OCI-LY1 (cell line): ENCODE measurements around the gene HUNK.

Experiments
- H2AFZ ChIP-seq: fragments of 200-600 bp; sonication (generic), shearing (Covaris generic); 2 replicates; pipeline ENCODE4 v1.6.0; 2014; ENCODE audit warnings: antibody characterized with exemption, mild to moderate bottlenecking, low read length
- H3F3A ChIP-seq: fragments of 200-600 bp; sonication (generic), shearing (Covaris generic); 2 replicates; pipeline ENCODE4 v1.6.0; 2014; ENCODE audit warnings: mild to moderate bottlenecking, antibody characterized with exemption, low read length, moderate library complexity; ENCODE audit not compliant: insufficient read depth
- H3K27ac ChIP-seq: fragments of 200-600 bp; sonication (generic); 2 replicates; pipeline ENCODE4 v1.5.1; 2014; ENCODE audit warnings: low read length, mixed run types, mild to moderate bottlenecking, low read depth; ENCODE audit not compliant: poor library complexity, severe bottlenecking
- H3K27me3 ChIP-seq: fragments of 200-600 bp; sonication (generic); 2 replicates; pipeline ENCODE4 v1.6.0; 2014; ENCODE audit warnings: antibody characterized with exemption, mild to moderate bottlenecking, low read length, moderate library complexity; ENCODE audit not compliant: insufficient read depth
- H3K36me3 ChIP-seq: fragments of 200-600 bp; sonication (generic); 2 replicates; pipeline ENCODE4 v1.6.1; 2014; ENCODE audit warnings: mild to moderate bottlenecking, antibody characterized with exemption, low read length, moderate library complexity, mixed read lengths; ENCODE audit not compliant: insufficient read depth
- H3K4me1 ChIP-seq: fragments of 200-600 bp; sonication (generic); 2 replicates; pipeline ENCODE4 v1.5.1; 2014; ENCODE audit warnings: mild to moderate bottlenecking, low read length, moderate library complexity; ENCODE audit not compliant: insufficient read depth, severe bottlenecking
- H3K4me2 ChIP-seq: fragments of 200-600 bp; sonication (generic), shearing (Covaris generic); 2 replicates; pipeline ENCODE4 v1.6.1; 2014; ENCODE audit warnings: low read length
- H3K4me3 ChIP-seq: fragments of 200-600 bp; sonication (generic); 2 replicates; pipeline ENCODE4 v1.5.1; 2014; ENCODE audit warnings: low read length, low read depth, mild to moderate bottlenecking, mixed read lengths; ENCODE audit not compliant: poor library complexity, severe bottlenecking
- H3K79me2 ChIP-seq: fragments of 200-600 bp; shearing (Covaris generic); 2 replicates; pipeline ENCODE4 v1.6.1; 2016; ENCODE audit warnings: mixed run types, low read length, mixed read lengths; ENCODE audit not compliant: insufficient read depth
- H3K9ac ChIP-seq: fragments of 200-600 bp; sonication (generic), shearing (Covaris generic); 2 replicates; pipeline ENCODE4 v1.6.1; 2014; ENCODE audit warnings: mild to moderate bottlenecking, low read length, mixed read lengths
- H3K9me2 ChIP-seq: fragments of 200-600 bp; sonication (generic), shearing (Covaris generic); 2 replicates; pipeline ENCODE4 v1.6.1; 2014; ENCODE audit warnings: low read depth, mild to moderate bottlenecking, low read length, mixed read lengths
- H3K9me3 ChIP-seq: fragments of 200-600 bp; shearing (Covaris generic); 2 replicates; pipeline ENCODE4 v1.6.1; 2014; ENCODE audit warnings: low read length, mixed read lengths
- H4K20me1 ChIP-seq: fragments of 200-600 bp; sonication (generic), shearing (Covaris generic); 2 replicates; pipeline ENCODE4 v1.6.0; 2016; ENCODE audit warnings: mild to moderate bottlenecking, low read length; ENCODE audit not compliant: insufficient read depth
- CTCF ChIP-seq: fragments of 200-600 bp; sonication (generic), shearing (Covaris generic); IDR thresholded peaks from 2 replicates; pipeline ENCODE4 v1.5.1; 2017; ENCODE audit warnings: mild to moderate bottlenecking, antibody characterized with exemption, low read length, moderate library complexity, mixed read lengths
- EZH2 ChIP-seq: fragments of 200-600 bp; sonication (generic), shearing (Covaris generic); IDR thresholded peaks from 2 replicates; pipeline ENCODE4 v1.8.0; 2017; ENCODE audit warnings: borderline replicate concordance, mixed run types, mild to moderate bottlenecking, antibody characterized with exemption, low read length, moderate library complexity, mixed read lengths

HUNK gene

GRCh38 chr21:31930001-31930400, 57.2 kb downstream of the HUNK start:
- Histone ChIP-seq H4K20me1 (no peaks in the 10 kb centered on the region), H2AFZ (no peak overlapping the region), H3K9me3 (no peaks in the 10 kb centered on the region), H3K36me3 (no peaks in the 10 kb centered on the region), H3K4me2 (no peak overlapping the region), H3K9ac (no peak overlapping the region), H3K79me2 (no peaks in the 10 kb centered on the region), H3K27ac (no peak overlapping the region), H3K27me3 (no peaks in the 10 kb centered on the region), H3K4me3 (no peak overlapping the region), H3K9me2 (no peaks in the 10 kb centered on the region), H3F3A (no peaks in the 10 kb centered on the region), H3K4me1 (no peaks in the 10 kb centered on the region)
- TF ChIP-seq EZH2 = no peak
- TF ChIP-seq CTCF = no peak

- TF ChIP-seq CTCF (no peak), EZH2 (no peak)
- no peak overlapping the region for H2AFZ ChIP-seq
Measured at GRCh38 chr21:31931644-31932469, 59.0 kb downstream of the HUNK start.

GRCh38 chr21:31932470-31932764, 59.6 kb downstream of the HUNK start:
- Histone ChIP-seq H3K9me3 (no peaks in the 10 kb centered on the region), H3K4me3 (no peak overlapping the region), H4K20me1 (no peaks in the 10 kb centered on the region), H3K9me2 (no peaks in the 10 kb centered on the region), H2AFZ (no peak overlapping the region), H3K27me3 (no peaks in the 10 kb centered on the region), H3K36me3 (no peaks in the 10 kb centered on the region), H3K79me2 (no peaks in the 10 kb centered on the region), H3K9ac (no peak overlapping the region), H3F3A (no peaks in the 10 kb centered on the region), H3K27ac (no peak overlapping the region), H3K4me1 (no peaks in the 10 kb centered on the region), H3K4me2 (no peak overlapping the region)
- TF ChIP-seq CTCF = no peak
- TF ChIP-seq EZH2 = no peak

More at GRCh38 chr21:31931644-31932469, 59.0 kb downstream of the HUNK start:
- no peaks in the 10 kb centered on the region for H3K79me2 ChIP-seq
- H3K36me3 ChIP-seq = no peaks in the 10 kb centered on the region
- no peaks in the 10 kb centered on the region for H3K4me1 ChIP-seq
- no peak overlapping the region for H3K4me2 ChIP-seq
- no peak overlapping the region for H3K4me3 ChIP-seq
- no peaks in the 10 kb centered on the region for H4K20me1 ChIP-seq
- no peaks in the 10 kb centered on the region for H3K9me2 ChIP-seq
- H3K27ac ChIP-seq = no peak overlapping the region
- H3F3A ChIP-seq = no peaks in the 10 kb centered on the region
- H3K9me3 ChIP-seq = no peaks in the 10 kb centered on the region
- no peak overlapping the region for H3K9ac ChIP-seq
- no peaks in the 10 kb centered on the region for H3K27me3 ChIP-seq
